Motor neuron (in vitro differentiated cells): ENCODE results near the gene RBM38. TPM values are rescaled to one million over a fixed set of nuclear protein-coding genes. Genes with fewer than 3 reads are reported as not detected.

Source experiments
- ATAC-seq, 8 experiments: fragments of 200-7000 bp; cut with Tn5 transposase; replicated peaks in 6 of 8; 2 replicates each; pipeline ENCODE4 v1.8.0; 2021; ENCODE audit warnings: mild to moderate bottlenecking in 8 of 8, moderate library complexity in 8 of 8
- H3K27ac ChIP-seq, 2 donors: fragments of 250-450 bp; sonication (Bioruptor Pico); 2 replicates each; pipeline ENCODE4 v1.9.0; 2021; ENCODE audit warnings: antibody characterized with exemption in 2 of 2, mild to moderate bottlenecking in 2 of 2, moderate library complexity in 1 of 2
- H3K4me1 ChIP-seq, 2 donors: fragments of 250-450 bp; sonication (Bioruptor Pico); replicated peaks in 1 of 2; 2 replicates each; pipeline ENCODE4 v1.6.1; 2021; ENCODE audit warnings: antibody characterized with exemption in 2 of 2, mild to moderate bottlenecking in 2 of 2, moderate library complexity in 1 of 2
- H3K4me3 ChIP-seq, 5 donors: fragments of 250-450 bp; sonication (Bioruptor Pico); 2 replicates each; pipeline ENCODE4 v1.9.0; 2021; ENCODE audit warnings: antibody characterized with exemption in 5 of 5, mild to moderate bottlenecking in 5 of 5, moderate library complexity in 4 of 5
- WGBS, 10 experiments: fragments of 450-650 bp; shearing (Covaris generic); methylation state at CpG; one replicate each; pipeline ENCODE4 v1.0.0; 2022; 5-methylcytosine and 5-hydroxymethylcytosine counted together
- in situ Hi-C, 9 experiments: fragments of 400-800 bp; cut with MboI; loops; one replicate each; pipeline ENCODE4 v1.15.0; 2021; ENCODE audit warnings: low sequenced_read_pairs in 9 of 9, low pct_unique_long_range_greater_than_20kb in 2 of 9; ENCODE audit not compliant: unreplicated experiment in 9 of 9
- total RNA-seq, 8 experiments: library from RNA; unstranded; fragments of 300-600 nt; gene quantifications; 2 replicates each; pipeline versions ENCODE4 v1.2.3 to v1.2.4, GENCODE V29; 2022

RBM38 gene
- total RNA-seq, 8 experiments from 2014 or later = 1.2 to 24.3 (median 9.6) TPM

DNA sequence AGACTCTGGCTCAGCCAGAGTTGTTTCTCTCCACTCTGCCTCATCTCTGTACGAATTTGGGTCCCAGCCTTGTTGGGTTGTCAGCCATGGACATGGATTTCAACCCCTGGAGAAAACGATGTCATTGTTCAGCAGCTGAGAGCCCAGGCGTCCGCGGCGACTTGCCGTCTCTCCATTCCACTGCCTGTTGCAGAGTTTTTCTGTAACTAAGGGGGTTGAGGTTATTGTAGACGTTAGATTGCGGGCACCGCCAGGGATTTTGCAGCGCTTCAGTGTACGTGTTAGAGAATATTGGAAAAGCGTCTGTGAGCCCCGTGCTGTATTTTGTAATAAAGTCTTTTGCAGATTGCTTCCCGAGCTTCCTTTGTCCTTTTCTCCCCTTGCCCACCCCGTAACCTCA lies 13.1 kb upstream of the RBM38 start:
- Histone ChIP-seq H3K4me1 (no peaks in the 10 kb centered on the region), H3K27ac (no peak overlapping the region), H3K4me3 (no peak overlapping the region)
- WGBS, 10 experiments = 80 to 100% (median 88%) methylated on average over 1 to 10 of the region's 16 CpGs; no CpG with 5 or more reads in 2 of the 10 experiments
- in situ Hi-C loops = loop anchor here in 4 of 9 experiments (5.0 to 25.0 kb wide), 3 partner anchors 109 to 834 kb away; no protein-coding TSS in a partner anchor
- no peak for ATAC-seq

DNA sequence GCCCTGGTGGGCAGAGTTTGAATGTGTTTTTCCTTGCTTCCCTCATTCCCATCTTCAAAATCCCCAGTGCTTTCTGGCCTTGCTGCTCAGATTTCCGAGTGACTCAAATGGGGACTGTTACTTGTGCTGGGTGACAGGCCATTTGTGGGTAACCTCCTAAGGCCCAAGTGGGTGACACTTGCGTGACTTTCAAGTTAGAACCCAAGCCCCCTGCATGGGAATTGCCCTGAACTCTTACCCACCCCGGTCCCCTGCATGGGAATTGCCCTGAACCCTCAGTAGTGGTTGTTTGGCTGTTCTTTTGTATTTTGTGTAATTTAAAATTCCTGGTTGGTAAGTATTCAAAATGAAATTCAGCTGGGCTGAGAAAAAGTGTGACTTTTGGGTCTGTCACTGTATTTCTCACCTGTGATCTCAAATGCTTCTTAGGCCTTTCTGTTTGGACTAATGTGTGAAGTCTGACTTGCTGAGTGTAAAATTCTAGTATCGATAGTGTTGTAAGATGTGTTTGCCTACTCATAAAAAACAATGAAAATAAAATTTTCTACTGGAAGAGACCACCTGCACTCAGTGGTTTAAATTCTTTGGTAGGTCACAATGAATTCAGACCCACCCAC lies 12.4 kb upstream of the RBM38 start:
- in situ Hi-C loops = loop anchor here in 4 of 9 experiments (5.0 to 25.0 kb wide), 3 partner anchors 109 to 834 kb away; no protein-coding TSS in a partner anchor
- 70 to 100% (median 100%) methylated on average over 1 to 4 of the region's 4 CpGs; no CpG with 5 or more reads in 3 of the 10 experiments for WGBS, 10 experiments
- H3K4me3 ChIP-seq = no peak overlapping the region
- H3K4me1 ChIP-seq = no peaks in the 10 kb centered on the region
- ATAC-seq = no peak
- H3K27ac ChIP-seq = no peak overlapping the region

DNA sequence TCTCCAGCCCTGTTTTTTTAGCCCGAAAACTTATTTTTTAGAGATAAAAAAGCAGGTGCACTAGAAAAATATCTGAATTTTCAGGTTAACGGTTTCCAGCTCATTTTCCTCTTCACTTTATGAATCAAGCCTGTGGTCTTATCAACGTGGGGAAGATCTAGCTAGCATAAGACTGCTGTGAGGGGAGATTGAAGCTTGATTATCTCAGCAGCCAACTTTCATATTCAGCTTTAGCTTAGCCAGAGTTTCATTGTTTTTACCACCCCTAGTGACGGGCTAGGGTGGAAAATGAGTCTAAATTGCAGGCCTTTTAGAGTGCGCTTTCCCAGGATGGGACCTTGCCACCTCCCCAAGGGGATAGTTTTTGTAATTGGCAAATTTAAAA lies 11.9 kb upstream of the RBM38 start:
- 50 to 100% (median 85%) methylated on average over 1 to 3 of the region's 5 CpGs; no CpG with 5 or more reads in 1 of the 10 experiments for WGBS, 10 experiments

DNA sequence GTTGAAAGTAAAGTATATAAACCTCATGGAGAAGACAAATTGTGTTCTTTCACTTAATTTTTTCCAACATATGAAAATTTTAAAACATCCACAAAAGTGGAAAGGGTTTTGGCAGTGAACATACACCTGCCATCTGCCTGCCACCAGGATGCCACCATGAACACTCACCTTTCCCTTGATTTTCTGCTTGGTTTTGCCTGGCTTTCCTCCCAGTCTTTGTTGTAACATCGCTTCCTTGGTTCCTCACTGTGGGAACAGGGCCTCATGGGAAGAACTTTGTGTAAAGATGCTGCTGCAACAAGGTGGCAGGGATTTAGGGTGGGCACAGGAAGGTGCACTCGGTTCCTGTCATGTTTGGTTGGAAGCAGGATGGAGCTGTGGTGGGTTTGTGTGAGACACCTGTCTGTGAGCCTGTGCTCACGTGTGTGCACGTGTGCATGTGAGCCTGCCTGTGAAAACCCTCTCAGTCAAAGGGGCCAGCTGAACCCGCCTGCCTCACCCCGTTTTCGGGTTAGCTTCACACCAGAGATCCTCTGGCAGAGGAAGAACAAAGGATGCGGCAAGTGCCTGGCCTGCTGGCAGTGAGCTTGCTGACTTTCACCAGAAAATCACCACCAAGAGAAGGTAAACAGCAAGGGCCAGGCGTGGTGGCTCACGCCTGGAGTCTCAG lies 11.0 kb upstream of the RBM38 start:
- H3K4me1 ChIP-seq = no peaks in the 10 kb centered on the region
- 76 to 100% (median 91%) methylated on average over 1 to 6 of the region's 10 CpGs; no CpG with 5 or more reads in 4 of the 10 experiments for WGBS, 10 experiments
- H3K27ac ChIP-seq = no peak overlapping the region
- ATAC-seq = no peak
- in situ Hi-C loops = loop anchor here in 8 of 9 experiments (10.0 to 25.0 kb wide), 3 partner anchors 107 to 832 kb away; no protein-coding TSS in a partner anchor
- no peak overlapping the region for H3K4me3 ChIP-seq

More for the DNA sequence above, 11.9 kb upstream of the RBM38 start:
- H3K27ac ChIP-seq = no peak overlapping the region
- no peak overlapping the region for H3K4me3 ChIP-seq
- H3K4me1 ChIP-seq = no peaks in the 10 kb centered on the region
- ATAC-seq = no peak
- in situ Hi-C loops = loop anchor here in 4 of 9 experiments (5.0 to 25.0 kb wide), 3 partner anchors 108 to 833 kb away; no protein-coding TSS in a partner anchor

DNA sequence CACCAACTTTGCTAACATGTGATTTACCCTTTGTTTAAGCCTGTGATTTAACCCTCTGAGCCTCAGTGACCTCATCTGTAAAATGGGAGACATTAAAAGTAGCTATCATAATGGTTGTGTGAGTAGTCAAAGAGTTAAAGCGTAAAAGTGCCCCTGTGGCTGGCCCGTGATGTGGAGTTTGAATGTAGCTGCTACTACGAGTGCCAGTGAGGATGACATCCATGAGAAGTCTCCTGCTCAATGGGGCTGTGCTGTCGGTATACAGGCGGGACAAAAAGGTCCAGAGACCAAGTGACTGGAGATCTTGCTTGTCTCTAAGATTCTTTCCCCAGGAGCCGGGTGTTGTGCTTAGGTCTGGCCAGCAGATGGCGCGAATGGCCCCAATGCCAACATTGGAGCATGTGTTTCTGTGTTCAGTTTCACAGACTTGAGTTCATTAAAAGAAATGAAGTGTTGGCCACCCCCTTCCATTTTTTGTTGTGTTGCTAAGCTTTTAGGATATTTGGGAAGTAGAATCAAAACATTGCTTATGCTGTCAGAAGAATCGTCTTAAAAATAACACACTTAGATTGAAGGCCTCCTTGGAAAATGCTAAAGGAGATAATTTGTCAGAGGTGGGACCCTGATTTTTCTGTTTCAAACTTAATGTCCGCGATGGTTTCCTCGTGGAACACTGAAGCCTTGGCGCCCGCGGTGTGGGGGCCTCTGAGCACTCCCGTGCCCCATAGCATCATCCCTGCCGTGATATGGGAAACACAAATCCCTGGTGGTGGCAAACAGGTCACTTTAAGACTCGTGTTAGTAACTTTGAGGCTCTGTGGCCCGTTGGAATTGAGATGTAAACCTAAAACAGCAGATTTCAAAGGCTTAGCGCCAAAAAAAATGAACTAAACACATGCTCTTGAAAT lies 9.3 kb upstream of the RBM38 start:
- no peak overlapping the region for H3K27ac ChIP-seq
- peak; percentile 41 to 88 (median 66) for ATAC-seq
- H3K4me1 ChIP-seq = no peaks in the 10 kb centered on the region
- in situ Hi-C loops = loop anchor here in 8 of 9 experiments (10.0 to 25.0 kb wide), 3 partner anchors 105 to 830 kb away; no protein-coding TSS in a partner anchor
- no peak overlapping the region for H3K4me3 ChIP-seq
- WGBS, 10 experiments = 16 to 83% (median 53%) methylated on average over 6 to 15 of the region's 20 CpGs

DNA sequence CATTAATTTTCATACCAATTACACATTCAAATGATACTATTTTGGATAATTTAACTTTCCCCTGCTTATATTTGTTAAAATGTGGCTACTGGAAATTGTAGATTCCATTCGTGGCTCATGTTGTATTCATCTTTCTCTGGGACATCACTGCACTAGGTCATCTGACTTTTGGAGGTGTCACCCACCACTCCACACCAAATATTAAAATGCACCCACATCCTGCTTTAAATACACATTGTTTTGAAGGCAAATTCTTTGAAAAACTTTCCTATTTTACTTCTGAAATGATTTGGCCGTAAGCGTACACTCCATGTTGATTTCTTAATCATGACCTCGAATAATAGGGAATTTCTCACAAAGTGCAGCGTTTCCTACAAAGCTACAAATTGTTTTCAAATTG lies 8.7 kb upstream of the RBM38 start:
- in situ Hi-C loops = loop anchor here in 8 of 9 experiments (10.0 to 25.0 kb wide), 3 partner anchors 105 to 830 kb away; no protein-coding TSS in a partner anchor
- Histone ChIP-seq H3K4me1 (no peaks in the 10 kb centered on the region), H3K4me3 (no peak overlapping the region), H3K27ac (no peak overlapping the region)
- no peak for ATAC-seq
- 60 to 97% (median 90%) methylated on average over 2 to 5 of the region's 5 CpGs for WGBS, 10 experiments

DNA sequence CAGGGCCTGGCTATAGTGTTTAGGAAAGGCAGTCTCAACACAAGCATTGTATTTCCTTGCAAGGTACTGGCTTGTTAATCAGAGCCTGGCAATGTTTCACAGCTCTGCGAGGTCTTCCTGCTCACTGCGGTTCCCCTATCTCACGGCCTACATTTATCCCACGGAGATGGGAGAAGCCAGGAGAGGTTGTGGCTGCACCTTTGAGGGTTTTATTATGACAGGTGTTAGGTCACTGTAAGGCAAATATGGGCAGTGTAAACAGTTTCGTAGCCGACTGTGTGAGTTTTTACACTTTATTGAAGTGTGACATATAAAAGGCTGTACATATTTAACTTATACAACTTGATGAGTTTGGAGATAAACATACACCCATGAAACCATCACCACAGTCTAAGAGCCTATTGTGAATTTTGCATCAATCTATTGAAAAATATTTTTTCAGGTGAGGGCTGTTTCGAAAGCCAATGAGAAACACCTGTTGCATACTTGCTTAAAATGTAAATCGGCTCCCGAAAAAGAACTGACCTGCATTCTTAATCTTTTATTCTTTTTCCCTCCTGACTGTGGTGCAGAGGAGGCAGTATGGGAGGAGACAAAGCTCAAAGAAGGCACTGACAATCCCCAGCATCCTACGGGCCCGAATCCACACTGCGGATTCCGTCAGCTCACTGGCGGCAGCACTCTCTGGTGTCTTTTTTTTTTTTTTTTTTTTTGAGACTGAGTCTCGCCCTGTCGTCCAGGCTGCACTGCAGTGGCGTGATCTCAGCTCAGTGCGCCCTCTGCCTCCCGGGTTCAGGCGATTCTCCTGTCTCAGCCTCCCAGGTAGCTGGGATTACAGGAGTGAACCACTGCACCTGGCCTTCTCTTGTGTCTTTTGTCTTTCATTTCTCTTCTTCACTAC lies 7.5 kb upstream of the RBM38 start:
- Histone ChIP-seq H3K4me1 (no peaks in the 10 kb centered on the region), H3K27ac (no peak overlapping the region), H3K4me3 (no peak overlapping the region)
- no peak for ATAC-seq
- 83 to 94% (median 89%) methylated on average over 2 to 17 of the region's 20 CpGs for WGBS, 10 experiments
- in situ Hi-C loops = loop anchor here in 8 of 9 experiments (10.0 to 25.0 kb wide), 3 partner anchors 104 to 829 kb away; no protein-coding TSS in a partner anchor

DNA sequence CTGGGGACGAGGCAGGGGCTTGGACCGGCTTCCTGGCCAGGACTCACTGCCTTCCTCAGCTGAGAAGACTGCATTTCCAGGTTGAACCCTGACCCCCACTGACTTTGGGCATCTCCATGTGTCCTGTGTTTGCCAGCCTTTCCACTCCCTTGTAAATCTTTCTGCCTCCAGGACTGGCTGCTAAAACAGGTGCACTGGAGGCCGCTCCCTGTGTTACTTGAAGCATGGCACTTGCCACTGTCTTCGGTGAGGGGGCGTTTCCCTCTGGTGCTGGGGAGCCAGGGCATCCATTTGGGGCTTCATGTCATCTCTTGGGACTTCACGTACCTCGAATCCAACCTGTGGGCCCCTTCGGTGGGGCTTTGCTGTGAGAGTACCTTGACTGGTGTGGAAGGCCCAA lies 6.7 kb upstream of the RBM38 start:
- Histone ChIP-seq H3K4me1 (peaks cover 3 to 6% of the 10 kb centered on the region in 2 donors), H3K4me3 (no peak overlapping the region), H3K27ac (no peak overlapping the region)
- ATAC-seq = no peak
- in situ Hi-C loops = loop anchor here in 8 of 9 experiments (10.0 to 25.0 kb wide), 3 partner anchors 103 to 828 kb away; no protein-coding TSS in a partner anchor
- 73 to 96% (median 90%) methylated on average over 2 to 8 of the region's 8 CpGs; no CpG with 5 or more reads in 3 of the 10 experiments for WGBS, 10 experiments

DNA sequence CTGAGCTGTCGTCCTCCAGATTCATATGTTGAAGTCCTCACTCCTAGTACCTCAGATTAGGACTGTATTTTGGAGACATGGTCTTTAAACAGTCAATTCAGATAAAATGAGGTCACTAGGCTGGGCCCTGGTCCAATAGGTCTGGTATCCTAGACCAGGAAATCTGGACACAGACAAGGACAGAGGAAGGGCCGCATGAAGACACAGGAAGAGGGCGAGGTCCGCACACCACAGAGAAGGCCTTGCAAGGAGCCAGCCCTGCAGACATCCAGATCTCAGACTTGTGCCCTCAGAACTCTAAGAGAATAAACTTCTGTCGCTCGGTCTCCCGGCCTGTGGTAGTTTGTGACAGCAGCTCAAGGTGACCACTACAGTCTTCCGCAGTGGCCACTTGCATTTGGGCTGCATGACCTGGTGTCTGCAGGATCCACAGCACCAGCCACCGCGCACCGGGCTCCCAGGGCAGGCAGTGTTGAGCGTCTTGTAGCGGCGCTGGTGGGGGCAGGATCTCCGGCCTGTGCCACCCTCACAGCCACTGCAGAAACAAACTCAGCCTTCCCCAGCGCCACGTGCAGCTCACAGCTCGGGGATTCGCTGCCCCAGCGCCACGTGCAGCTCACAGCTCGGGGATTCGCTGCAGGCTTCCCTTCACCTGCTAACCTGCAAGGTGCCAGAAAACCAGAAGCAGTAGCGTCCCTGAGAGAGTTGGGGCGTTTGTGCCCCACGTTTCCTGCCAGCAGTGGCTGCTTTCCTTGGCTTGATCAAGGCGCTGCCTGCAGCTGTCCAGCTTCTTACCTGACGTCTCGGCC lies 6.0 kb upstream of the RBM38 start:
- in situ Hi-C loops = loop anchor here in 8 of 9 experiments (10.0 to 25.0 kb wide), 3 partner anchors 102 to 827 kb away; no protein-coding TSS in a partner anchor
- H3K27ac ChIP-seq = no peak overlapping the region
- no peak overlapping the region for H3K4me3 ChIP-seq
- no peak for ATAC-seq
- 70 to 100% (median 84%) methylated on average over 1 to 15 of the region's 29 CpGs; no CpG with 5 or more reads in 2 of the 10 experiments for WGBS, 10 experiments
- H3K4me1 ChIP-seq = peaks cover 10 to 12% of the 10 kb centered on the region in 2 donors

DNA sequence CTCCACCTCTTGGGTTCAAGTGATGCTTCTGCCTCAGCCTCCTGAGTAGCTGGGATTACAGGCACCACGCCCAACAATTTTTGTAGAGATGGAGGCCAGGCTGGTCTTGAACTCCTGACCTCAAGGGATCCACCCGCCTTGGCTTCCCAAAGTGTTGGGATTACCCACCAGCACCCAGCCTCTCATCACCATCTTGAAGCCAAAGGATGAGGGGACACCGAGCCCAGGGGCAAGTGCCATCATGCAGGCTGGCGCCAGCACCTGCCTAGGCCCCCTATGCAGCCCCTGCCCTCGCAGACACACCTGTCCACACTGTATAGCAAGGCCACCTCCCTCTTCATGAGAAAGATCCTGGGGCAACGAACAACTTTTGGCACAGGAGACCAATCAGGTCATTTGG lies 5.3 kb upstream of the RBM38 start:
- ATAC-seq = no peak
- in situ Hi-C loops = loop anchor here in 8 of 9 experiments (10.0 to 25.0 kb wide), 3 partner anchors 101 to 826 kb away; no protein-coding TSS in a partner anchor
- WGBS, 10 experiments = 60 to 100% (median 85%) methylated on average over 1 to 2 of the region's 6 CpGs; no CpG with 5 or more reads in 6 of the 10 experiments

DNA sequence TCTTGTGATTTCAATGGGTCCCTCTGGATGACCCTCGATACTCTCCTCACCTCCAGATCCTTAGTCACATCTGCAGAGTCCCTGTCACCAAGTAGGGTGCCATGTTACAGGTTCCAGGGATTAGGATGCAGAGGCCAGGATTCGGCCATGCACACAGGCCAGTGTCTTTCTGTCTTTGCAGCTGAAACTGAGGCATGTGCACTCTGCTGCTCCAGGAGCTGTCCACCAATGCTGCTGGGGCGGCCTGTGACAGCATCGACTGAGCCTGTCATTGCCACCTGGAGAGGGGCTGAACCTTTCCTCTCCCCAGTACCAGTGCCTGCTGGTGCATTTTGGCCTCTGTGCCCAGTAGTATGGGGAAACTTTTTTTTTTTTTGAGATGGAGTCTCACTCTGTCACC lies 4.4 kb upstream of the RBM38 start:
- Histone ChIP-seq H3K4me3 (no peak overlapping the region), H3K4me1 (peaks cover 14 to 21% of the 10 kb centered on the region in 2 donors), H3K27ac (no peak overlapping the region)
- 80 to 100% (median 100%) methylated on average over 1 to 2 of the region's 4 CpGs; no CpG with 5 or more reads in 5 of the 10 experiments for WGBS, 10 experiments
- in situ Hi-C loops = loop anchor here in 8 of 9 experiments (10.0 to 25.0 kb wide), 3 partner anchors 101 to 826 kb away; no protein-coding TSS in a partner anchor
- ATAC-seq = no peak

More for the DNA sequence above, 5.3 kb upstream of the RBM38 start:
- no peak overlapping the region for H3K27ac ChIP-seq
- no peak overlapping the region for H3K4me3 ChIP-seq
- H3K4me1 ChIP-seq = peaks cover 13 to 20% of the 10 kb centered on the region in 2 donors
